GM19468 (cell line): ENCODE measurements around the gene SMAD2.
"Not testable (repeated sequence)": the region's sequence is repeated elsewhere in the genome, so short reads cannot be mapped to it uniquely, and the experiment has no call there.

ENCODE experiments used
- ATAC-seq: cut with Tn5 transposase; IDR thresholded peaks from one replicate; pipeline ENCODE4 v1.9.1; 2021; ENCODE audit warnings: mild to moderate bottlenecking, moderate library complexity, moderate number of reproducible peaks; ENCODE audit not compliant: unreplicated experiment; ENCODE audit errors: extremely low read depth

Gene SMAD2

DNA sequence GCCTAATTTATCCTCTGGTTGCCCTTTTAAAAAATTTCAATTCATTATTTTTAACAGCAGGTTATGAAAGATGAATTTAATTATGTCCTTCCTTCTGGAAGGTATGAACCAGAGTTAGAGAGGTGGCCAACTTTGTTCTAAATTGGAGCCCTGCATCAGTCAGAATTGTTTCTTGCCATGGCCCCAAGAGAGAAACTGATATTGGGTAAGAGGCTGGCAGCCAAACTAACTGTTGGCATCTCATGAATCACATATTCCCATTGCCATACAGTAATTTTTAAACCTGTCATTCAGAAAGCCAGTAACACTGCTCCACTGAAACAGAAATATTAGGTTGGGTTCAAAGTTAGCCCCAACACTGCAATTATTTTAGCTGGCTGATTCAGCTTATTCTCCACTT is 67.4 kb downstream of the SMAD2 start:
- ATAC-seq, result no peak

DNA sequence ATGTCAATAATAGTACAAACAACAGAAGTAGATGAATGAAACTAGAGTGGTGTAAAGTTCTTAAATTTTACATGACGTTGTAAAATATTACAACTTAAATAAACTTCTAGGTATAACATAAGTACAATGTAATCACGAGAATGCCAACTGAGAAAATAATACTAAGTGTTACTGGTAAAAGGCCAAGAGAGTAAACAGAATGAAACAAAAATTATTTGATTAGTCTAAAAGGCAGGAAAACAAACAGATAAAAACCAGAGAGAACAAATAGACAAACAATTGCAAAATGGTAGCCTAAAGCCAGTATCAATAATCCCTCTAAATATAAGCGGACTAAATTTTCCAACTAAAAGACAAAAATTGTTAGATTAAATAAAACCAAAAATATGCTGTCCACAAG is 71.9 kb downstream of the SMAD2 start:
- no peak for ATAC-seq

DNA sequence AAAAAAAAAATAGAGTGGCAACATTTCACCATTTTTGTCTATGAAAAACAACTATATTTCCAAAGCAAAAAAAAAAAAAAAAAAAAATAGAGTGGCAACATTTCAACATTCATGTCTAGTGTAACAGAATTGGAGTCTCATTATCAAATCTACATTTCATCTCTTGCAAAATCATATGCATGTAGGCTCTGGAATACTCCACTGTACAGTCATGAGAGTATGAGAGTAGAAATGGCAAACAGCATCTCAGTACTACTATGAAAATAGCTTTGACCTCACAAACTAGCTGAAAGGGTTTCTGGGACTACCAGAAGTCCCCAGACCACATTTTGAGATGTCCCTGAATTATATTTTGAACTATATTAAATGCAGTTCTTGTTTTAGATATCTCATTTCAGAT is 82.8 kb downstream of the SMAD2 start:
- no peak for ATAC-seq

DNA sequence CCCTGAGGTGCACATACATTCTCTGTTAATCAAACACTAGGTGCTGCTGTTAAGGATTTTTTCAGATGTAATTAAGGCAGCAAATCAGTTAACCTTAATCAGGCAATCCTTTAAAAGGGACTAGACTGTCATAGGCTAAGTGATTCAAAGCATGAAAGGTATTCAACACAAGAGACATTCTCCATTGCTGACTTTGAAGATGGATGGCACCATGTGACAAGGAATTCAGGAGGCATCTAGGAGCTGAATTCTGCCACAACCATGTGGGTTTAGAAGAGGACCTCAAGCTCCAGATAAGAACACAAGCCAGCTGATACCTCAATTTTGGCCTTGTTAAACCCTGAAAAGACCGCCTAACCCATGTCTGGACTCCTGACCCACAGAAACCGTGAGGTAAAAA is 84.0 kb downstream of the SMAD2 start:
- no peak for ATAC-seq

DNA sequence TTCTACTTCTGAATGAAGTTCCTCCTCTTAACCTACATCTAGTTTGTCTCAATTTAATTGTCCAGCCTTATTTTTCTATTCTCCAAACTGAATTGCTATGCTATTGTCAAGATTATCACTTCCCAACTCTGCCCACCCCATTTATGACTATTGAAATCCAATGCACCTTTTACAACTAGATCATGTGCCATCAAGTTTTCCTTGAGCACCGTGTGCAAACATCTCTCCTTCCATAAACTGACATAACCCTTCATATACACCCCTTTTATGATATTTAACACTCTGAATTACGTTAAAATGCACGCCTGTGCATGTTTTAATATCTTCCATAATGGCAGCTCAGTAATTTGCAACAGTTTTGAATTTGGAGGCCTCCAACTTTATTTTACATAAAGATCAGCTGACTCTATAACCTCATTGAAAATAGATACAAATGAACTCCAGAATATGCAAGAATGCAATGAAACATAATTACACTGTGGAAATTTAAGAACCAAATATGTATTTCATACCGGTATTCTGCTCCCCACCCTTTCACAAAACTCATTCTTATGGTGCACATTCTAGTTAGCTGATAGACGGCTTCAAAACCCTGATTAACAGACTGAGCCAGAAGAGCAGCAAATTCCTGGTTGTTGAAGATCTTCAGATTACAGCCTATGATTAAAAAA is 85.5 kb downstream of the SMAD2 start:
- ATAC-seq, result no peak

DNA sequence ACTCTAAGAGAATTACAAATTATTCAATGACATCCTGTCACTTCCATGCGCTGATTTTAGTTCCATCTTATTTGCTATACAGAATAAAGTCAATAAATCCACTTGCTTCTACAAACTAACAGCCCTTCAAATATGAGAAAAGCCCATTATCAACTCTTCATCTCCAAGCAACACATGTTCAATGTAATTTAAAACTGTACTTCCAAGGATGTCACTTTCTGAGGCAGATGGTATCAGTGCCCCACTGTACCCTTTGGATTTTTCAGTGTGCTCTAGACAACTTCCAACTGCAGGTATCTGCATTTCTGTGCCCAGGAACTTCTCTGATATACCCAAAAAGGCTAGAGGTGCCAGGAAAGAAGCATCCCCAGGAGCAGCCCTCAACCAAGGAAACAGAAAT is 87.6 kb downstream of the SMAD2 start:
- no peak for ATAC-seq

DNA sequence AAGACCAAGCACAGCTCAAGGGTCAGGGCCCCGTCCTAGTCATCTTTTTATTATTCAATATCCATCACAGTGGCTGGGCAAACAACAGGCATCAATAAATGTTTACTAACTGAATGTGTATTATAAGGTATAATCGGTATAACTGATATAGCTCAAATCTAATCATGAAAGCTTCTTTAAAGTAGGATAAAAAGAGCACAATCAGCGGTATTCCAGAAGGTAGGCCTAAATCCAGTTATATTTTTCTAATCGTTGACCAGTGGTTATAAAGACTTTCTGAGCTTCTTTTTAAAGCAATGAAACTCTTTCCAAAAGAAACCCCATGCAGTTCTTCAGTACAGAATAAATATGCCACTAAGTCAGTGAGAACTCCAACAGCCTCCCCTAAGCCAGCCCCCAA is 92.1 kb downstream of the SMAD2 start:
- ATAC-seq, result no peak

DNA sequence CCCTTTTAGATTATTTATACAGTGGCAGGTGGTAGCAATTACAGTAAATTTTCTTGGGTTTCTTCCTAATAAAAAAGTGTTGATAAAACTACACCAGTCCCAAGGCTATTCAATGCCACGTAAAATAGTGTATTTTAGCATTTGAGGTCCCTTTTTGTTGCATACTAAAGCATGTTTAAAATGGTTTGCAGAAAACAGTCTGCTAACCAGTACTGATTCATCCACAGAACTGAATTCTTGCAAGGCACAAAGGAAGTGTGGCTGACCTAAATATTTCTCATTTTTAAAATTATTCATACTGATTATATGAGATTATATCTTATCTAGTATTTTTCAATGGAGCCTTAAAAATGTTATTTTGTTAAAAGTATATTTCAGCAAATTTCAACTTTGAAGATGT is 98.1 kb downstream of the SMAD2 start:
- ATAC-seq, result no peak

DNA sequence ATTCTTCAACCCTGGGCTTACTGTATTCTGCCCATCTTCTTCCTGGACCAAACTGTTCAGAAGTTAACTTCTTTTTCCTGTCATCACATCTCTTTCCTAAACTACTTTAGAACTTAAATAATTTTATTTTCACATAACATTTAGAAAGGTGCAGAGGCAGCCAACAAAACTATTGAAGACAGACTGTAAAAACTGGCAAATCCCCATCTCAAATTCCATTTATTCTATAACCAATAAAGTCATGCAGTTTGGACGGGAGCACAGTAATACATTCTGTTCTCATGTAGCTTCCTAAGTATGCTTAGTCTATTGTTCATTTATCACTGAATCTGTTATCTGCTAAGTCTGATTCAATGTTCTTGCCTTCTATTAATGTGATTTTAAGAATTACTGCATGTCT is 99.1 kb downstream of the SMAD2 start:
- ATAC-seq, result no peak

DNA sequence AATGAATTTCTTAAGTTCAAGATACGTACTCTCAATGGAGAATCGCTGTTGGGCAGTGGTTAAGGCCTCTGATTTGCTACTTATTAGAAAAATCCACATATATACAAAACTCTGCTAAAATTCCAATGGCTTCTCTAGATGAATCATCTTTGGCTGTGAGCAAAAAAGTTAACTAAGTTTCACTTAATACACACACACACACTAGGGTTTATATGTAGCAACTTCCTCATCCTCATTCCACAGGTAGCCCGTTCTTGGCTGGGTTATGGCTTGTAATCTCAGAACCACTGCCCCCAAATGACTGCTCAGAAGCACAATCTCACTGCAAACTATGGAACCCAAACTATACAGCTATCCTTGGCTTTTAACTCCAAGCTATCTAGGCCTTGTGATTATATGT is 99.7 kb downstream of the SMAD2 start:
- ATAC-seq, result no peak

DNA sequence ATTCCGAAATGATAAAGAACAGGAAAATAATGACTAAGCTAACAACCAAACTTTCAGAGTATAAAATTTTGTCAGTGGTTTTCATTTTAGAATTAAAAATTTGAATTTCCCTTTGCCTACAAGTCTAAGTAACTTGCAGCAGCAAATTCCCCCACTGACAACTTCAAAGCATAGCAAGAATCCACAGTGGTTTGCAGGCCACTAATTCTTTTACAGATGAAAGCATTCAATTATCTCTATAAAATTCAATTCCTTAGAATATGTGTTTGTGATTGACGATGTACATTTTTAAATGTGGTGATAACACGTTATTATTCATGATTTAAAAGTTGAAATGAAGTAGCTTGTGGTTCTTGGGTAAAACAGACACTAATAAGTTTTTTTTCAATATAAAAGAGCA is 100.6 kb downstream of the SMAD2 start:
- no peak for ATAC-seq

DNA sequence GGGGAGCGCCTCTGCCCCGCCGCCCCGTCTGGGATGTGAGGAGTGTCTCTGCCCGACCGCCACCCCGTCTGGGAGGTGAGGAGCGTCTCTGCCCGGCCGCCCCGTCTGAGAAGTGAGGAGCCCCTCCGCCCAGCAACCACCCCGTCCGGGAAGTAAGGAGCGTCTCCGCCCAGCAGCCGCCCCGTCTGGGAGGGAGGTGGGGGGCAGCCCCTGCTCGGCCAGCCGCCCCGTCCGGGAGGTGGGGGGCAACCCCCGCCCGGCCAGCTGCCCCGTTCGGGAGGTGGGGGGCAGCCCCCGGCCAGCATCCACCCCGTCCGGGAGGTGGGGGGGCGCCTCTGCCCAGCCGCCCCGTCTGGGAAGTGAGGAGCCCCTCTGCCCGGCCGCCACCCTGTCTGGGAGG is 102.4 kb downstream of the SMAD2 start:
- ATAC-seq, result not testable (repeated sequence)

DNA sequence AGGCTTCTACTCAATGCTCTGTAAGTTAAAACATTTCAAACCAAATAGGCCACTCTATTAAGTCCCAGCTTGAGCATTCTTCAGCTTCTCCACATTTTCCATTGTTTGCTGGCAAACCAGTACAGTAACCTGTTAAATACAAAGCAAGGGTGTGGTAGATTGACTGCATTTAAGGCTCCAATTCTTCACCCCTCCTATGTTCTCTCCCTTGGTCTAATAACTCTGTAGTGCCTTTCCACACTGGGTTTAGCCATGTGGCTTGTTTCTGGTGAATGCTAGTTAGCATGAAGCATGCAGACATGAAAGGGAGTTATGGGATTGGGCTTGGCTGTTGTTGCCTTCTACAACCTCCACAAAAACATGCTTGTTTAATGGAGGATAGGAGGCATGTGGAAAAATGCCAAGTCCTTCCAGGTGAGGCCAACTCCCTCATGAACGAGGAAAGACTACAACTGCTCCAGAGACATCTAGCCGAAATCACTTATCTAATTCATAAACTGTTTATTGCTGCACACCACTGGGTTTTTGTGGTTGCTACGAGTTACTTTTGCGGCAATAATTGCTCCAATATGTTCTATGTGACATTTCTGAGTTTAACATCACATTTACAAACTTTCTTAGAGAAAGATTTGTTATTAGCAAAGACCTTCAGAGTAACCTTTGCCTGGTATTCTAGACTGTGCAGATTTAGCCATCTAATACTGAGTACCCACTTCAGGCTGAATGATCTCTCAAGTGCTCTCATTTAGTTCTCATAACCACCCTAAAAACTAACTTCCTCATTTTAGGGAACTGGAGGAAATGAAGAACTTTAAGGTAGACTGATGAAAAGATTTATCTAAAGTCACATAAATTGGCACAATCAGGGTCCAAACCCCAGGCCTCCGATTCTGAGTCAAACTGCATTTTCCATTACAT is 104.0 kb downstream of the SMAD2 start:
- ATAC-seq, result no peak

DNA sequence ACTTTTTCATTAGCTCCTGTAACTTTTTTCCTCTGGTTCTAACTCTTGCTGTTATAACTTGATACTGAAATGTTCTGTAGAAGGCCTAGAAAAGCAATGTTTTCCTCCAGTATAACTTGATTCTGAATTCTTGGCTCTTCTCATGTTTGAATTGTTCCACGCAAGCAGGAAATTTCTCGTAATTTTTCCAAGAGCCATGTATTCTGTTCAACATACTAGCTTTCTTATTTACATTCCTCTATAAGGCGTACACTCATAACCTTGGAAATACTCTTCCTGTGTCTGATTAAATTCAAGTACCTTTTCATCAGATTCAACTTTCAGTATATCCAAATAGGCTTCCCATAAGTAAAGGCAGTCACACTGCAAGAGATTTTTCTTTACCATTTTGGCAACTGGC is 109.1 kb downstream of the SMAD2 start:
- ATAC-seq, result no peak

DNA sequence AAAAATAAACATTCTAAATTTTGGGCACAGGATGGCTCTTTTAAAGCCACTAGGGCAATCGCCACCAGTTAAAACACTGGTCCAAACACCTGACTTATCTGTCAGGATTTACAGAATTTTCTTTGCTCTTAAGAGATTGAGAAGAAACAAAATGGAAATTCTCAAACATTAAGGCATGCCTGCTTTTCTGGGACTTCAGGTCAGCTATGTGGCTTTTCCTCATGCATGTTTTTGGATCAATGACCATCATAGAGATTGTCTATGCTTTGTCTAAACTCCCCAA is 112.7 kb downstream of the SMAD2 start:
- no peak for ATAC-seq

DNA sequence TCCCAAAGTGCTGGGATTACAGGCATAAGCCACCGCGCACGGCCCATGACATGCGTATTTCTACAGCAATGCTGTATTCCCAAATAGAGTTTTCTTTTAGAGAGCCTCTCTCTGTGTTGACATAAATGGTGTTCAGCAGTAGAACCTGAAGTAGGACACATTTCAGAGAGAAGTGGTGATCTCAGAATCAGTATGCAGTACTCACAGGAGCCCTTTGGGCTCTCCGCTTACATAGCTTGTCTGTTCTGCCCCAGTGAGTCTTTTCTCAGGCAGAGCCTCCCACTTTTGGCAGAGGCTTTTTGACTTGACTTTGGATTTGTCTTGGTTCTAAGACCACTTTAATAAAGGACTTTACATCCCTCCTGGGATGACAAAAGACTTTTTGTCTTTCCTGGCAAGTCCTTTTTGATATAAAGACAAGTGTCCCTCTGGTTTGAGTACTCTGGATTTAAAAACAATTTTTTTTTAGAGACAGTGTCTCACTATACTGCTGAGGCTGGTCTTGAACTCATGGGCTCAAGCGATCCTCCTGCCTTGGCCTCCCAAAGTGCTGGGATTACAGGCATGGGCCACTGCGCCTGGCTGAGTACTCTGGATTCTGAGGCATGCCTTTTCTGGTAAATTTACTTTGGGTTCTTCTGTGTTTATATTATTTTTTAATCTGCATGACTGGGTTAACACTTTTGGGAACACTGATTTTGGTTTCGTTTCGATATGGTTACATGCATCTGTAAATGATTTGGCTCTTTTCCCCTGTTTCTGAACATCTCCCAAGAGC is 113.3 kb downstream of the SMAD2 start:
- no peak for ATAC-seq

DNA sequence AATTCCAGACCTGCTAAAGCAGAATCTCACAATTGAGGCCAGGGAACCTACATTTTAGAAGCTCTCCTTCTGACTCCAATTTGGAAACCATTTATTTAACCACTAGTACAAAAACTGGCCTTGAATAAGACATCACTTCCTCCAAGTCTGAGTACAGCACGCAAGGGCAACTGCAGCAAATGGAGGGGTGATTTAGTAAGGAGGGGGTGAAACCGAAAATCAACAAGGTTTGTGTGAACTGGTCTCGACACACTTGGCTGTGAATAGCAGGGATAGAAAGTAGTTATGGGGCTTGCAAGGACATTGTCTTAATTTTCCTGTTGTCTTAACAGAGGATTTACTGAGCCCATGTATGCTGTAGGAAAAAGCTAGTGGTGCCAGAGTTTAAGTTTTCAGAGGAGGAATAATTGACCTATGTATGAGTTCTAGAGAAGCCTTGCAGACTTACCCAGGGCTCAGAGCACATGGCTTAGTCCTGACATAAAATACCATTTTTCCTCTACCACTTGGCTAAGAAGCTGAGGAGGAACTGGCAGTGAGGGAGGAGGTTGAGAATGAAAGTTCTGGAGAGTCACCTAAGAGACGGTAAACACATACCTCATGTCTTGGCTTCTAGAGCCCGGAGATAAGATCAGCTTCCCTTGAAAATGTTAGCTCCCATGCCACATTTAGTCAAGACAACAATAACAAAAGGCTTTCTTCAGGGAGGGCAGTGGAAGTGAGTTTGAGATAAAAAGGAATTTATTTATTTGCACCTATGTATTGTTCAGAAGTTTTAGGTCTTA is 114.8 kb downstream of the SMAD2 start:
- ATAC-seq, result no peak

DNA sequence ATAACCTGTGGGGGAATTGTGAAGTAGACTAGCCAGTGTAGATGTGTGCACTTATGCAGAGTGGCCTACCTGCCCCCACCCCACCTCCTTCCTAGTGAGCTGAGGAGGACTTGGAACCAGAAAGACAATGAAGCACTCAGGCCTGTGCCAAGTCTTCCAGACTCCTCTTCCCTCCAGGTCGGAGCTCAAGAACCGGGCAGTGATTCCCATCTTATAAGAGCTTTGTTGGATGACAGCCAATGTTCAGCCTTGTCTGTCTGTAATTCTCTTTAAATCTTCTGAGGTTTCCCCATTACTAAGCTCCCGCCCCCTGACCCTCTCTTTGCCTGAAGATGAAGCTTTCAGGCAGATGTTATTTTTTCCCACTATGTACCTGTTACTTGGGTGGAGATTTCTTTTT is 121.0 kb downstream of the SMAD2 start:
- ATAC-seq, result no peak

DNA sequence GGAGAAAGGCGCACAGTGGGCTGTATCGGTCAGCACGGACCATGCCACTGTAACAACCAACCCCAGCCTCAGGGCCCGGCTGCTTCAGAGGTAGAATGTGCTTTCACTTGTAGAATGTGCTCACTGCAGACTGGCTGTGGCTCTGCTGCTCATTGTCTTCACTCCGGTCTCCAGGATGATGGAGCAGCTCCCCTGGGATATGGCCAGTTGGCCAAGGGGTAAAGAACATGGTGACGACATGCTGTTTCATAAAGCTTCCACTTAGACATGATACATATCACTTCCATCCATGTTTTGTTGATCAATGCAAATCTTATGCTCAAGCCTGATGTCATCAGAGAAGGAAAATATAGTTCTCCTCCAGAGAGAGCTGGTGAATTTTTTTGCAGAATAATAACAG is 127.7 kb downstream of the SMAD2 start:
- ATAC-seq, result no peak

DNA sequence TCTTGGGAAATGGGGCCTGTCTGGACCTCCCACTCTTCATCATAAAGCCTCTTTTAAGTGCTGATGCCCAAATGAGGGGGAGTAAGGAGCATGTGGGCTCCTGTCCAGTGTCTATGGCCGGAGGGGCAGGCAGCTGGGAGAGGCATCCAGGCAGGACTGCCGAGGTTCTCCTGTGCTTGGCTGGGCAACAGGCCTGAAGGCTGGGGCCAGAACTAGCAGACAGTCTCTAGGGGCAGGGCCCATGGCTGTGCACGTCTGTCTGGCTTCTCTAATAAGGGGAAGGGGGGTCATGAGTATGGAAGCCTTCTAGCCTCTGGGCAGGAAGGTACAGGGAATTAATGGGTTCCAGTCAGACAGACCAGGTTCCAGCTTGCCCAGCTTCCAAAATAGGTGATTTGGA is 128.6 kb downstream of the SMAD2 start:
- no peak for ATAC-seq

DNA sequence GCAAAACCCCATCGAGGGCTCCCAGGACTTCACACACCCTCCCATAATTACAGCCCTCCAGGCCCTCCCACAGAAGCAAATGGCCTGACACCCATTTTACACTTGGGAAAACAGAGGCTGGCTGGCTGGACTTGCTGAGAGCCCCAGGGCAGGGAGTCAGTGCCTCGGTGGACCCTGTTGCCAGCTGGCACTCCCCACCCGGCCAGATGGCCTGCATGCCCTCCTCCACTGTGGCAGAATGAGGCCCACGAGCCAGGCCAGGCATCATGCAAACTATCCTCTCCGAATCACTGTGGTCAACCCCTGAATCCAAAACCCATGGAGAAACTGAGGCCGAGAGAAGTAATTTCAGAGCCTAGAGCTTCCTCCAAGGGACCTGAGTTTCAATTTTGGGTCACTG is 129.7 kb downstream of the SMAD2 start:
- no peak for ATAC-seq
